ENCODE data around the gene ITGA1.

The ITGA1 gene

DNA sequence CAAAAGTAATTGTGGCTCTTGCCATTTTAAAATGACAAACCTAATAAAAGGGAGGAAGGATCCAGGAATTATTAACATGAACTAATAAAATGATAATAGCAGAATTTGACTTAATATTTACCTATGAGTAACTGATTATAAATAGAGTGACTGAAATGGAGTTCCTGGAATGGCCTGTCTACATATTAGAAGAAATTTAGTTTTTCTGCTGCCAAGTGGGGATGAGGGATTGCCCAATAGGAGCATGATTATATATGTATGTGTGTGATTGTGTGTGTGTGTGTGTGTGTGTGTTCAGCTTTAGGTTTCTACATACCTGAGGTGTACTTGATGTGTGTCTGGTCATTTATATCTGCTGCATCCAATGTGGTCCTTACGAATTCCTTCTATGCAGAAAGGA, 36.6 kb upstream of the ITGA1 start:
- ATAC-seq (ENCODE audit: low read depth): no peak
- no peaks in the 10 kb centered on the region for H3K9me3 ChIP-seq (ENCODE audit: severe bottlenecking)
- H3K4me3 ChIP-seq (ENCODE audit: severe bottlenecking): no peak overlapping the region
- H3K27ac ChIP-seq (ENCODE audit: poor library complexity, severe bottlenecking): no peak overlapping the region
- H3K27me3 ChIP-seq (ENCODE audit: insufficient read depth, poor library complexity, severe bottlenecking): no peaks in the 10 kb centered on the region
- DNase-seq (ENCODE audit: low spot score): no peak
- no peaks in the 10 kb centered on the region for H3K36me3 ChIP-seq (ENCODE audit: low read depth)
- no peaks in the 10 kb centered on the region for H3K4me1 ChIP-seq (ENCODE audit: insufficient read depth, poor library complexity, severe bottlenecking)
- TF ChIP-seq, protein P1, sequence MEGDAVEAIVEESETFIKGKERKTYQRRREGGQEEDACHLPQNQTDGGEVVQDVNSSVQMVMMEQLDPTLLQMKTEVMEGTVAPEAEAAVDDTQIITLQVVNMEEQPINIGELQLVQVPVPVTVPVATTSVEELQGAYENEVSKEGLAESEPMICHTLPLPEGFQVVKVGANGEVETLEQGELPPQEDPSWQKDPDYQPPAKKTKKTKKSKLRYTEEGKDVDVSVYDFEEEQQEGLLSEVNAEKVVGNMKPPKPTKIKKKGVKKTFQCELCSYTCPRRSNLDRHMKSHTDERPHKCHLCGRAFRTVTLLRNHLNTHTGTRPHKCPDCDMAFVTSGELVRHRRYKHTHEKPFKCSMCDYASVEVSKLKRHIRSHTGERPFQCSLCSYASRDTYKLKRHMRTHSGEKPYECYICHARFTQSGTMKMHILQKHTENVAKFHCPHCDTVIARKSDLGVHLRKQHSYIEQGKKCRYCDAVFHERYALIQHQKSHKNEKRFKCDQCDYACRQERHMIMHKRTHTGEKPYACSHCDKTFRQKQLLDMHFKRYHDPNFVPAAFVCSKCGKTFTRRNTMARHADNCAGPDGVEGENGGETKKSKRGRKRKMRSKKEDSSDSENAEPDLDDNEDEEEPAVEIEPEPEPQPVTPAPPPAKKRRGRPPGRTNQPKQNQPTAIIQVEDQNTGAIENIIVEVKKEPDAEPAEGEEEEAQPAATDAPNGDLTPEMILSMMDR (IDR thresholded peaks at IDR 0.05; ENCODE audit: poor library complexity, severe bottlenecking): no peak

DNA sequence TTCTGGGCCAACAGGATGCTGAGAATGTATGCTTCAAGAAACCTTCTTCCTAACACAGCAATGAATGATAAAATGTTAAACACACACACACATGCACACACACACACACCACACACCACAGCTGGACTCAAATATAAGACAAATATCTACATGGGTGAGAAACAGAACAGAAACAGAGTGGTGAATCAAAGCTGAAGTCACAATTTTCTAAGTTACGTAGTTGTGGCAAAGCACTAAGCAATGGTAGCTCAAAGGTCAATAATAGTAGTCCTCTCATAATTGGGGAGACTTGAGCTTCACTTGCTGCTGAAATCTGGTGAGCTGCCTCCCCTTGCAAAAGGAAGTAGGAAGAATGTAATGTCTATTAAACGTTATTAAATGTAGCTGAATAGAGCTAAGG, 33.7 kb upstream of the ITGA1 start:
- Histone ChIP-seq H3K4me1 (ENCODE audit: insufficient read depth, poor library complexity, severe bottlenecking) (no peaks in the 10 kb centered on the region), H3K36me3 (ENCODE audit: low read depth) (no peaks in the 10 kb centered on the region), H3K9me3 (ENCODE audit: severe bottlenecking) (no peaks in the 10 kb centered on the region), H3K27ac (ENCODE audit: poor library complexity, severe bottlenecking) (no peak overlapping the region), H3K4me3 (ENCODE audit: severe bottlenecking) (no peak overlapping the region), H3K27me3 (ENCODE audit: insufficient read depth, poor library complexity, severe bottlenecking) (no peaks in the 10 kb centered on the region)
- TF ChIP-seq, protein P1 (IDR thresholded peaks at IDR 0.05; ENCODE audit: poor library complexity, severe bottlenecking): no peak
- no peak for ATAC-seq (ENCODE audit: low read depth)
- no peak for DNase-seq (ENCODE audit: low spot score)

DNA sequence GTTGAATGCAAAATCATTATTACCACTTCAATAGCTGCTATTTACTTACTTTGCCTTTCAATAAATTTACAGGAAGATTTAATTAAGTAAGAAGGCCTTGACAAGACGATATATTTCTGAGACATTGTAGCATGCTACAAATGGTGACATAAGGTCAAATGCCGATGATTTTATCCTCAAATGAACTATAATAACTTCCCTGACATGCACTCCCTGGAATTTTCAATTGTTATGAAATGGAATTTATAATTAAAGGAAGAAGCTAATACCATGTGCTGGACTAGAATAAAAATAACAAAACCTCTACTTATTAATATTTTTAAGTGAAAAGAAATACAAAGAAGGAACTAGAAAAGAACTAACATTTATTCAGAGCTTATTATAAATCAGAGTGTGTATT, 30.2 kb upstream of the ITGA1 start:
- no peaks in the 10 kb centered on the region for H3K36me3 ChIP-seq (ENCODE audit: low read depth)
- TF ChIP-seq, protein P1 (IDR thresholded peaks at IDR 0.05; ENCODE audit: poor library complexity, severe bottlenecking): no peak
- H3K4me3 ChIP-seq (ENCODE audit: severe bottlenecking): no peak overlapping the region
- no peak overlapping the region for H3K27ac ChIP-seq (ENCODE audit: poor library complexity, severe bottlenecking)
- no peaks in the 10 kb centered on the region for H3K9me3 ChIP-seq (ENCODE audit: severe bottlenecking)
- H3K4me1 ChIP-seq (ENCODE audit: insufficient read depth, poor library complexity, severe bottlenecking): no peaks in the 10 kb centered on the region
- H3K27me3 ChIP-seq (ENCODE audit: insufficient read depth, poor library complexity, severe bottlenecking): no peaks in the 10 kb centered on the region
- ATAC-seq (ENCODE audit: low read depth) (no peak), DNase-seq (ENCODE audit: low spot score) (no peak)

DNA sequence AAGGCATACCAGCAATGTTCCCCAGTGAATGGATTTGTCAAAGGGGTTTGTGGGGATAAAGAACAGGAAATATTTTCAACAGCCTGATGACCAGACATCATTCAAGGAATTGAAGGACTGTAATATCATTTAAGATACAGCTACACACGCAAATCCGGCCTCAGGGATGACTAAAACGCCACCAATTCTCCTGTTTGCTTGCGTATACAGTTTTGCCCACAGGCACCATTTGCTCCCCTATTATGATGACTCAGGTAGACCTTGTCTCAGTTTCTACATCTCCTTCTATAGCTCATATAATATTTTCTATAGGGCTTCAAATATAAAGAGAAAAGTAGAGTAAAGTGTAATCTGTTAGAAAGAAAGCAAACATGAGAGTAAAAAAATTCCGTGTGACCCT, 29.7 kb upstream of the ITGA1 start:
- Histone ChIP-seq H3K9me3 (ENCODE audit: severe bottlenecking) (no peaks in the 10 kb centered on the region), H3K27me3 (ENCODE audit: insufficient read depth, poor library complexity, severe bottlenecking) (no peaks in the 10 kb centered on the region), H3K27ac (ENCODE audit: poor library complexity, severe bottlenecking) (no peak overlapping the region), H3K4me3 (ENCODE audit: severe bottlenecking) (no peak overlapping the region), H3K36me3 (ENCODE audit: low read depth) (no peaks in the 10 kb centered on the region), H3K4me1 (ENCODE audit: insufficient read depth, poor library complexity, severe bottlenecking) (no peaks in the 10 kb centered on the region)
- DNase-seq (ENCODE audit: low spot score) (no peak), ATAC-seq (ENCODE audit: low read depth) (0 out of 3 replicates have a peak, but pooled peaks have one; percentile 46)
- TF ChIP-seq, protein P1 (IDR thresholded peaks at IDR 0.05; ENCODE audit: poor library complexity, severe bottlenecking): no peak

DNA sequence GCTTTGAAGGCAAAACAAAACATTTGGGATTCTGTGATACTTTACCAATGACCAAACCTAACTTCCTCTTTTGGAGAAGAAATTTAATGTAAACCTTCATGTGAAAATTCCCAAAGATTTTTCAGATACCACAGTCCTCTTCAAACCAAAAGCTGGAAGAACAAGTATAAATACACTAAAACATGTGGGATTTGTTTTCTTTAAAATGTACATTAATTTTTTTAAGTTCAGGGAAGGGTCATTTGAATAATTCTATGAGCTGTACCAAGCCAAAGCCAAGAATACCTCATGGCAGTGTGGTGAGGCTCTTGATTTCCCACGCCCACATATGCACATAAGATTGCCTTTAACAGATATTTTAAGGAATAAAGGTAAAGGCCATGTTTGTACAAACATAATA, 28.4 kb upstream of the ITGA1 start:
- no peaks in the 10 kb centered on the region for H3K4me1 ChIP-seq (ENCODE audit: insufficient read depth, poor library complexity, severe bottlenecking)
- H3K27ac ChIP-seq (ENCODE audit: poor library complexity, severe bottlenecking): no peak overlapping the region
- TF ChIP-seq, protein P1 (IDR thresholded peaks at IDR 0.05; ENCODE audit: poor library complexity, severe bottlenecking): no peak
- no peaks in the 10 kb centered on the region for H3K36me3 ChIP-seq (ENCODE audit: low read depth)
- no peak overlapping the region for H3K4me3 ChIP-seq (ENCODE audit: severe bottlenecking)
- ATAC-seq (ENCODE audit: low read depth) (no peak), DNase-seq (ENCODE audit: low spot score) (no peak)
- H3K27me3 ChIP-seq (ENCODE audit: insufficient read depth, poor library complexity, severe bottlenecking): no peaks in the 10 kb centered on the region
- H3K9me3 ChIP-seq (ENCODE audit: severe bottlenecking): no peaks in the 10 kb centered on the region

All from RWPE2 (cell line).